ENCODE measurements around the gene FASTKD2.

- no peak for TF ChIP-seq EZH2 (IDR thresholded peaks at IDR 0.05; ENCODE audit: borderline replicate concordance, low read depth, low read length, severe bottlenecking)
- TF ChIP-seq, protein P1, sequence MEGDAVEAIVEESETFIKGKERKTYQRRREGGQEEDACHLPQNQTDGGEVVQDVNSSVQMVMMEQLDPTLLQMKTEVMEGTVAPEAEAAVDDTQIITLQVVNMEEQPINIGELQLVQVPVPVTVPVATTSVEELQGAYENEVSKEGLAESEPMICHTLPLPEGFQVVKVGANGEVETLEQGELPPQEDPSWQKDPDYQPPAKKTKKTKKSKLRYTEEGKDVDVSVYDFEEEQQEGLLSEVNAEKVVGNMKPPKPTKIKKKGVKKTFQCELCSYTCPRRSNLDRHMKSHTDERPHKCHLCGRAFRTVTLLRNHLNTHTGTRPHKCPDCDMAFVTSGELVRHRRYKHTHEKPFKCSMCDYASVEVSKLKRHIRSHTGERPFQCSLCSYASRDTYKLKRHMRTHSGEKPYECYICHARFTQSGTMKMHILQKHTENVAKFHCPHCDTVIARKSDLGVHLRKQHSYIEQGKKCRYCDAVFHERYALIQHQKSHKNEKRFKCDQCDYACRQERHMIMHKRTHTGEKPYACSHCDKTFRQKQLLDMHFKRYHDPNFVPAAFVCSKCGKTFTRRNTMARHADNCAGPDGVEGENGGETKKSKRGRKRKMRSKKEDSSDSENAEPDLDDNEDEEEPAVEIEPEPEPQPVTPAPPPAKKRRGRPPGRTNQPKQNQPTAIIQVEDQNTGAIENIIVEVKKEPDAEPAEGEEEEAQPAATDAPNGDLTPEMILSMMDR (IDR thresholded peaks at IDR 0.05; ENCODE audit: borderline replicate concordance, extremely low read depth, low read length, poor library complexity, severe bottlenecking): no peak
Observed at GRCh38 chr2:206837775-206838174, 72.4 kb downstream of the FASTKD2 start.
